HepG2 (cell line): Measurements from ENCODE around the gene IGFALS. TPM values are rescaled to one million over a fixed set of nuclear protein-coding genes. Genes with fewer than 3 reads are reported as not detected.

Source experiments
- CAMTA2 ChIP-seq: sonication (generic); formaldehyde crosslinking; IDR thresholded peaks from 2 replicates; pipeline ENCODE4 v1.4.0; 2020; ENCODE audit warnings: mild to moderate bottlenecking, missing genetic modification reagents, borderline replicate concordance
- DPF2 ChIP-seq: sonication (generic); formaldehyde crosslinking; IDR thresholded peaks from 2 replicates; pipeline ENCODE4 v1.4.0; 2020; ENCODE audit warnings: mild to moderate bottlenecking, low read depth, missing genetic modification reagents, borderline replicate concordance
- ELF4 ChIP-seq: sonication (generic); formaldehyde crosslinking; IDR thresholded peaks from 2 replicates; pipeline ENCODE4 v1.5.0; 2020; ENCODE audit warnings: missing genetic modification reagents, mild to moderate bottlenecking, moderate library complexity, borderline replicate concordance
- ESRRA ChIP-seq: sonication (generic); formaldehyde crosslinking; IDR thresholded peaks from 2 replicates; pipeline ENCODE4 v1.5.1; 2020; ENCODE audit warnings: mild to moderate bottlenecking, low read depth, missing genetic modification reagents
- FOXK2 ChIP-seq: fragments of 450-650 bp; IDR thresholded peaks from 2 replicates; pipeline ENCODE4 v1.6.1; 2016
- GPN1 ChIP-seq: sonication (generic); formaldehyde crosslinking; IDR thresholded peaks from 2 replicates; pipeline ENCODE4 v1.5.1; 2020; ENCODE audit warnings: missing genetic modification reagents, borderline replicate concordance
- HDAC2 ChIP-seq: sonication (generic); formaldehyde crosslinking; IDR thresholded peaks from 2 replicates; pipeline ENCODE4 v1.4.0; 2020; ENCODE audit warnings: missing genetic modification reagents
- KDM1A ChIP-seq: IDR thresholded peaks from 2 replicates; pipeline ENCODE4 v1.6.1; 2016; ENCODE audit warnings: missing compliant biosample characterization
- KLF12 ChIP-seq: sonication (generic); formaldehyde crosslinking; IDR thresholded peaks from 2 replicates; pipeline ENCODE4 v1.4.0; 2020; ENCODE audit warnings: missing genetic modification reagents, borderline replicate concordance
- KMT2A ChIP-seq: sonication (generic); formaldehyde crosslinking; IDR thresholded peaks from 2 replicates; pipeline ENCODE4 v1.4.0; 2020; ENCODE audit warnings: missing genetic modification reagents
- MXD4 ChIP-seq: IDR thresholded peaks from 2 replicates; pipeline ENCODE4 v1.6.1; 2016; ENCODE audit warnings: mild to moderate bottlenecking, missing biosample characterization, missing genetic modification reagents
- NFKB2 ChIP-seq: sonication (generic); formaldehyde crosslinking; IDR thresholded peaks from 2 replicates; pipeline ENCODE4 v1.4.0; 2020; ENCODE audit warnings: missing genetic modification reagents, borderline replicate concordance
- NFKBIZ ChIP-seq: IDR thresholded peaks from 2 replicates; pipeline ENCODE4 v1.6.1; 2018; ENCODE audit warnings: missing genetic modification reagents, missing compliant biosample characterization
- PAF1 ChIP-seq: IDR thresholded peaks from 2 replicates; pipeline ENCODE4 v1.6.1; 2016; ENCODE audit warnings: missing genetic modification reagents, missing compliant biosample characterization
- PCBP2 ChIP-seq: fragments of 200-400 bp; formaldehyde crosslinking; optimal IDR thresholded peaks from 2 replicates; pipeline ENCODE3; 2018; ENCODE audit warnings: low read length, low read depth; ENCODE audit not compliant: poor library complexity, severe bottlenecking
- PTBP1 ChIP-seq: fragments of 200-400 bp; formaldehyde crosslinking; IDR thresholded peaks from 2 replicates; pipeline ENCODE4 v1.6.1; 2018; ENCODE audit warnings: low read length, low read depth; ENCODE audit not compliant: poor library complexity, severe bottlenecking
- TBL1XR1 ChIP-seq: fragments of 150-350 bp; IDR thresholded peaks from 2 replicates; pipeline ENCODE4 v1.6.1; 2014; ENCODE audit warnings: borderline replicate concordance, low read length; ENCODE audit not compliant: partially characterized antibody
- YEATS4 ChIP-seq: sonication (generic); formaldehyde crosslinking; IDR thresholded peaks from 2 replicates; pipeline ENCODE4 v1.4.0; 2020; ENCODE audit warnings: missing genetic modification reagents, borderline replicate concordance
- ZFP90 ChIP-seq: sonication (generic); formaldehyde crosslinking; IDR thresholded peaks from 2 replicates; pipeline ENCODE4 v1.8.0; 2022; ENCODE audit warnings: missing genetic modification reagents, mild to moderate bottlenecking, inconsistent platforms, borderline replicate concordance
- ZNF121 ChIP-seq: sonication (generic); formaldehyde crosslinking; IDR thresholded peaks from 2 replicates; pipeline ENCODE4 v1.5.0; 2020; ENCODE audit warnings: mild to moderate bottlenecking, missing genetic modification reagents
- ZNF354B ChIP-seq: sonication (generic); formaldehyde crosslinking; IDR thresholded peaks from 2 replicates; pipeline ENCODE4 v1.8.0; 2022; ENCODE audit warnings: mild to moderate bottlenecking, missing genetic modification reagents
- polyA plus RNA-seq, 8 experiments: library from polyadenylated mRNA; depleted of rRNA in 3 of 8; stranded (reverse) in 7 of 8; unstranded in 1 of 8; fragments of >200 nt; fragmentation: Illumina TruSeq in 4 of 8; extraction: Trizol in 4 of 8; gene quantifications; 2 replicates each; pipeline versions ENCODE4 v1.2.1 to v1.2.3, GENCODE V29; 2011 to 2016; ENCODE audit warnings: low read depth in 4 of 8, missing spikeins in 1 of 8, mixed read lengths in 1 of 8; ENCODE audit not compliant: insufficient read depth in 1 of 8
- total RNA-seq, 5 experiments: library from RNA; depleted of rRNA; stranded (reverse); fragments of >200 nt; fragmentation: Illumina TruSeq; extraction: Trizol; gene quantifications; 2 replicates each; pipeline ENCODE4 v1.2.3, GENCODE V29; 2016; ENCODE audit warnings: low read depth in 1 of 5
- TF ChIP-seq, protein P1 (sequence below): sonication (generic); formaldehyde crosslinking; IDR thresholded peaks from 2 replicates; pipeline ENCODE4 v1.5.0; 2020; ENCODE audit warnings: missing genetic modification reagents
- TF ChIP-seq, protein P2 (sequence below): sonication (generic); formaldehyde crosslinking; IDR thresholded peaks from 2 replicates; pipeline ENCODE4 v1.4.0; 2020; ENCODE audit warnings: missing genetic modification reagents
- TF ChIP-seq, protein P3 (sequence below): IDR thresholded peaks from 2 replicates; pipeline ENCODE4 v1.4.0; 2020; ENCODE audit warnings: mild to moderate bottlenecking, missing genetic modification reagents

The IGFALS gene
- total and polyA plus RNA-seq, 2 of the 13 experiments (the other 11 are each of a cell fraction or from before 2014, with no cell fraction given): 0.34 to 2.4 TPM

DNA sequence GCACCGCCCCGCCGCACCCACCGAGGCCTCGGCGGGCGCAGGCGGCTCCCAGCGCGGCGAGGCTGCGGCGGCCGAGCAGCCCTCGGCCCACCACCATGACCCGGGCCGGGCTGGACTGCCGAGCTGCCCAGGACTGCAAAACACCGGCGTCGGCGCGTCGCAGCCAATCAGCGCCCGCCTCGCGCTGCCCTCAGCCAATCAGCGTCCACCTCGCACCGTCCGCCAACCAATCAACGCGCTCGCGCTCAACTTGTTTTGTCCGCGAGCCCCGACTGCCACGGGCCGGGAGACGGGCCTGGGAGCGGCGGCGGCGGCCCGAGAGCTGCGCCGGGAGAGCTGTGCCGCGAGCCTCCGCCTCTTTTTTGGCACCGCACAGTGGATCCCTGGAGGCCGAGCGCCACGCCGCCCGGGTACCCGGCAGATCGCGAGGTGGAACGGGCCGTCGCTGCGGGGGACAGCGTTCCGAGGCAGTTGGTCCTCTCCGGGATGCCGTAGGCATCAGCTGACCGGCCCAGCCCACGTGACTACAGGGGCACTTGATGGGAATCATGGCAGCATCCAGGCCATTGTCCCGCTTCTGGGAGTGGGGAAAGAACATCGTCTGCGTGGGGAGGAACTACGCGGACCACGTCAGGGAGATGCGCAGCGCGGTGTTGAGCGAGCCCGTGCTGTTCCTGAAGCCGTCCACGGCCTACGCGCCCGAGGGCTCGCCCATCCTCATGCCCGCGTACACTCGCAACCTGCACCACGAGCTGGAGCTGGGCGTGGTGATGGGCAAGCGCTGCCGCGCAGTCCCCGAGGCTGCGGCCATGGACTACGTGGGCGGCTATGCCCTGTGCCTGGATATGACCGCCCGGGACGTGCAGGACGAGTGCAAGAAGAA, 33.4 kb upstream of the IGFALS start, which contains the start of the genes FAHD1 and HAGH (continued):
- TF ChIP-seq MXD4 (CRISPR knock-in tag) (peak; percentile 87; the same call in 1 of the 2 replicates), PCBP2 (no peak), YEATS4 (CRISPR knock-in tag) (peak; percentile 97), KMT2A (CRISPR knock-in tag) (peak; percentile 89), HDAC2 (CRISPR knock-in tag) (peak; percentile 96), KLF12 (CRISPR knock-in tag) (peak; percentile 77; the same call in 1 of the 2 replicates), CAMTA2 (CRISPR knock-in tag) (peak; percentile 77; the same call in 1 of the 2 replicates), GPN1 (CRISPR knock-in tag) (no peak), ZNF354B (CRISPR knock-in tag) (peak; percentile 99; the same call in 1 of the 2 replicates), FOXK2 (no peak), DPF2 (CRISPR knock-in tag) (no peak), ELF4 (CRISPR knock-in tag) (peak; percentile 51; the same call in 1 of the 2 replicates), NFKBIZ (CRISPR knock-in tag) (peak; percentile 84; the same call in 1 of the 2 replicates), ZFP90 (CRISPR knock-in tag) (peak; percentile 32; the same call in 1 of the 2 replicates), PTBP1 (no peak), TBL1XR1 (peak; percentile 18), KDM1A (CRISPR knock-in tag) (no peak), PAF1 (CRISPR knock-in tag) (no peak), ZNF121 (CRISPR knock-in tag) (peak; percentile 41; the same call in 1 of the 2 replicates), NFKB2 (CRISPR knock-in tag) (peak; percentile 68; the same call in 1 of the 2 replicates), ESRRA (CRISPR knock-in tag) (peak; percentile 71; the same call in 1 of the 2 replicates)
- TF ChIP-seq, protein P1, sequence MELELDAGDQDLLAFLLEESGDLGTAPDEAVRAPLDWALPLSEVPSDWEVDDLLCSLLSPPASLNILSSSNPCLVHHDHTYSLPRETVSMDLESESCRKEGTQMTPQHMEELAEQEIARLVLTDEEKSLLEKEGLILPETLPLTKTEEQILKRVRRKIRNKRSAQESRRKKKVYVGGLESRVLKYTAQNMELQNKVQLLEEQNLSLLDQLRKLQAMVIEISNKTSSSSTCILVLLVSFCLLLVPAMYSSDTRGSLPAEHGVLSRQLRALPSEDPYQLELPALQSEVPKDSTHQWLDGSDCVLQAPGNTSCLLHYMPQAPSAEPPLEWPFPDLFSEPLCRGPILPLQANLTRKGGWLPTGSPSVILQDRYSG (CRISPR knock-in tag): 0 out of 2 replicates have a peak, but pooled peaks have one; percentile 16
- TF ChIP-seq, protein P2, sequence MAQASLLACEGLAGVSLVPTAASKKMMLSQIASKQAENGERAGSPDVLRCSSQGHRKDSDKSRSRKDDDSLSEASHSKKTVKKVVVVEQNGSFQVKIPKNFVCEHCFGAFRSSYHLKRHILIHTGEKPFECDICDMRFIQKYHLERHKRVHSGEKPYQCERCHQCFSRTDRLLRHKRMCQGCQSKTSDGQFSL: peak; percentile 36; the same call in 1 of the 2 replicates
- TF ChIP-seq, protein P3, sequence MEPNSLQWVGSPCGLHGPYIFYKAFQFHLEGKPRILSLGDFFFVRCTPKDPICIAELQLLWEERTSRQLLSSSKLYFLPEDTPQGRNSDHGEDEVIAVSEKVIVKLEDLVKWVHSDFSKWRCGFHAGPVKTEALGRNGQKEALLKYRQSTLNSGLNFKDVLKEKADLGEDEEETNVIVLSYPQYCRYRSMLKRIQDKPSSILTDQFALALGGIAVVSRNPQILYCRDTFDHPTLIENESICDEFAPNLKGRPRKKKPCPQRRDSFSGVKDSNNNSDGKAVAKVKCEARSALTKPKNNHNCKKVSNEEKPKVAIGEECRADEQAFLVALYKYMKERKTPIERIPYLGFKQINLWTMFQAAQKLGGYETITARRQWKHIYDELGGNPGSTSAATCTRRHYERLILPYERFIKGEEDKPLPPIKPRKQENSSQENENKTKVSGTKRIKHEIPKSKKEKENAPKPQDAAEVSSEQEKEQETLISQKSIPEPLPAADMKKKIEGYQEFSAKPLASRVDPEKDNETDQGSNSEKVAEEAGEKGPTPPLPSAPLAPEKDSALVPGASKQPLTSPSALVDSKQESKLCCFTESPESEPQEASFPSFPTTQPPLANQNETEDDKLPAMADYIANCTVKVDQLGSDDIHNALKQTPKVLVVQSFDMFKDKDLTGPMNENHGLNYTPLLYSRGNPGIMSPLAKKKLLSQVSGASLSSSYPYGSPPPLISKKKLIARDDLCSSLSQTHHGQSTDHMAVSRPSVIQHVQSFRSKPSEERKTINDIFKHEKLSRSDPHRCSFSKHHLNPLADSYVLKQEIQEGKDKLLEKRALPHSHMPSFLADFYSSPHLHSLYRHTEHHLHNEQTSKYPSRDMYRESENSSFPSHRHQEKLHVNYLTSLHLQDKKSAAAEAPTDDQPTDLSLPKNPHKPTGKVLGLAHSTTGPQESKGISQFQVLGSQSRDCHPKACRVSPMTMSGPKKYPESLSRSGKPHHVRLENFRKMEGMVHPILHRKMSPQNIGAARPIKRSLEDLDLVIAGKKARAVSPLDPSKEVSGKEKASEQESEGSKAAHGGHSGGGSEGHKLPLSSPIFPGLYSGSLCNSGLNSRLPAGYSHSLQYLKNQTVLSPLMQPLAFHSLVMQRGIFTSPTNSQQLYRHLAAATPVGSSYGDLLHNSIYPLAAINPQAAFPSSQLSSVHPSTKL (CRISPR knock-in tag): peak; percentile 61
